AG04449 (cell line): ENCODE results near the gene EFNA2.

Source experiments
- CTCF ChIA-PET: fragments of 350-600 bp; formaldehyde crosslinking; extraction: SDS; loops from one replicate; lab custom pipeline; 2021; ENCODE audit warnings: antibody characterized with exemption; lab: Yijun Ruan, JAX
- POLR2A ChIA-PET: fragments of 400-600, 350-600 bp; formaldehyde crosslinking; extraction: SDS; loops from one replicate; lab custom pipeline; 2020; ENCODE audit warnings: antibody characterized with exemption, inconsistent platforms; lab: Yijun Ruan, JAX
- DNase-seq: peaks from one replicate; pipeline ENCODE4 v3.0.0-alpha.2; 2010; ENCODE audit warnings: low read depth, low spot score
- H3K4me3 ChIP-seq: 2 replicates; pipeline ENCODE4 v1.5.1; 2011; ENCODE audit warnings: low read depth, mild to moderate bottlenecking, control low read depth, low read length
- TF ChIP-seq, protein P1 (sequence below): IDR thresholded peaks from one replicate; pipeline ENCODE4 v1.5.1; 2011; ENCODE audit warnings: mild to moderate bottlenecking, moderate library complexity, low read length, control low read depth, inconsistent platforms; ENCODE audit not compliant: insufficient read depth; ENCODE audit errors: missing control alignments

EFNA2 gene

GRCh38 chr19:1251330-1252220, 34.1 kb upstream of the EFNA2 start:
- ChIA-PET CTCF (interaction anchor here (1.0 to 1.3 kb wide), 2 partner anchors 10 to 15 kb away, joined by 5 to 13 read pairs; no protein-coding TSS in a partner anchor), POLR2A (interaction anchor here (0.6 to 7.6 kb wide), 3 partner anchors 13 to 35 kb away, joined by 3 to 188 read pairs (median 89); partner anchors contain the start of gene CIRBP)
- H3K4me3 ChIP-seq = peak overlapping the region; percentile 82
- TF ChIP-seq, protein P1, sequence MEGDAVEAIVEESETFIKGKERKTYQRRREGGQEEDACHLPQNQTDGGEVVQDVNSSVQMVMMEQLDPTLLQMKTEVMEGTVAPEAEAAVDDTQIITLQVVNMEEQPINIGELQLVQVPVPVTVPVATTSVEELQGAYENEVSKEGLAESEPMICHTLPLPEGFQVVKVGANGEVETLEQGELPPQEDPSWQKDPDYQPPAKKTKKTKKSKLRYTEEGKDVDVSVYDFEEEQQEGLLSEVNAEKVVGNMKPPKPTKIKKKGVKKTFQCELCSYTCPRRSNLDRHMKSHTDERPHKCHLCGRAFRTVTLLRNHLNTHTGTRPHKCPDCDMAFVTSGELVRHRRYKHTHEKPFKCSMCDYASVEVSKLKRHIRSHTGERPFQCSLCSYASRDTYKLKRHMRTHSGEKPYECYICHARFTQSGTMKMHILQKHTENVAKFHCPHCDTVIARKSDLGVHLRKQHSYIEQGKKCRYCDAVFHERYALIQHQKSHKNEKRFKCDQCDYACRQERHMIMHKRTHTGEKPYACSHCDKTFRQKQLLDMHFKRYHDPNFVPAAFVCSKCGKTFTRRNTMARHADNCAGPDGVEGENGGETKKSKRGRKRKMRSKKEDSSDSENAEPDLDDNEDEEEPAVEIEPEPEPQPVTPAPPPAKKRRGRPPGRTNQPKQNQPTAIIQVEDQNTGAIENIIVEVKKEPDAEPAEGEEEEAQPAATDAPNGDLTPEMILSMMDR = no peak
- no peak for DNase-seq

GRCh38 chr19:1252221-1252820, 33.4 kb upstream of the EFNA2 start:
- CTCF ChIA-PET = interaction anchor here (1.0 to 6.4 kb wide), 6 partner anchors 8 to 187 kb away, joined by 3 to 69 read pairs (median 9); partner anchors contain the start of gene CIRBP
- POLR2A ChIA-PET = interaction anchor here (0.6 to 7.6 kb wide), 9 partner anchors 8 to 342 kb away, joined by 3 to 188 read pairs (median 6); partner anchors contain the start of genes ATP5F1D, CIRBP and FAM174C
- TF ChIP-seq, protein P1 = no peak
- peak overlapping the region; percentile 82 for H3K4me3 ChIP-seq
- DNase-seq = no peak

- ChIA-PET POLR2A (interaction anchor here (0.6 to 7.6 kb wide), 11 partner anchors 9 to 342 kb away, joined by 3 to 188 read pairs (median 6); partner anchors contain the start of genes ABCA7, ATP5F1D, CIRBP and FAM174C), CTCF (interaction anchor here (1.0 to 6.4 kb wide), 5 partner anchors 9 to 188 kb away, joined by 3 to 69 read pairs (median 5); partner anchors contain the start of gene CIRBP)
- TF ChIP-seq, protein P1 = peak; percentile 43
- H3K4me3 ChIP-seq = peak overlapping the region; percentile 82
- DNase-seq = peak; percentile 91
Observed at GRCh38 chr19:1252821-1253513, 32.7 kb upstream of the EFNA2 start.

- TF ChIP-seq, protein P1 = no peak
- DNase-seq = no peak
- POLR2A ChIA-PET = interaction anchor here (0.6 to 7.6 kb wide), 10 partner anchors 9 to 214 kb away, joined by 3 to 188 read pairs (median 6); partner anchors contain the start of genes ABCA7, ATP5F1D, CIRBP and FAM174C
- H3K4me3 ChIP-seq = peak overlapping the region; percentile 82
- CTCF ChIA-PET = interaction anchor here (1.0 to 6.4 kb wide), 5 partner anchors 9 to 189 kb away, joined by 3 to 69 read pairs (median 5); partner anchors contain the start of gene CIRBP
Observed at GRCh38 chr19:1253514-1254080, 32.1 kb upstream of the EFNA2 start.

GRCh38 chr19:1254081-1254527, 31.6 kb upstream of the EFNA2 start:
- TF ChIP-seq, protein P1 = no peak
- H3K4me3 ChIP-seq = no peak overlapping the region
- CTCF ChIA-PET = interaction anchor here (1.2 to 6.4 kb wide), 3 partner anchors 10 to 25 kb away, joined by 3 to 69 read pairs (median 21); partner anchors contain the start of gene CIRBP
- POLR2A ChIA-PET = interaction anchor here (1.5 to 7.6 kb wide), 4 partner anchors 10 to 20 kb away, joined by 6 to 188 read pairs (median 50); partner anchors contain the start of gene CIRBP
- no peak for DNase-seq
